ENCODE results near the gene DLG2.
"Not testable (repeated sequence)": the region's sequence is repeated elsewhere in the genome, so short reads cannot be mapped to it uniquely, and the experiment has no call there.

The DLG2 gene

GRCh38 chr11:85279267-85279666, 347.9 kb downstream of the DLG2 start:
- no peak for DNase-seq (ENCODE audit: extremely low read depth, low read depth)
- no peak for TF ChIP-seq CTCF (IDR thresholded peaks at IDR 0.05; ENCODE audit: low read depth, low read length)

GRCh38 chr11:85277693-85278092, 349.5 kb downstream of the DLG2 start:
- no peak for DNase-seq (ENCODE audit: extremely low read depth, low read depth)
- TF ChIP-seq CTCF (IDR thresholded peaks at IDR 0.05; ENCODE audit: low read depth, low read length): no peak

GRCh38 chr11:85276332-85276731, 350.8 kb downstream of the DLG2 start:
- no peak for DNase-seq (ENCODE audit: extremely low read depth, low read depth)
- TF ChIP-seq CTCF (IDR thresholded peaks at IDR 0.05; ENCODE audit: low read depth, low read length): no peak

GRCh38 chr11:85270315-85270714, 356.8 kb downstream of the DLG2 start:
- DNase-seq (ENCODE audit: extremely low read depth, low read depth): not testable (repeated sequence)

GRCh38 chr11:85269109-85269508, 358.0 kb downstream of the DLG2 start:
- no peak for TF ChIP-seq CTCF (IDR thresholded peaks at IDR 0.05; ENCODE audit: low read depth, low read length)
- DNase-seq (ENCODE audit: extremely low read depth, low read depth): no peak

- no peak for TF ChIP-seq CTCF (IDR thresholded peaks at IDR 0.05; ENCODE audit: low read depth, low read length)
- no peak for DNase-seq (ENCODE audit: extremely low read depth, low read depth)
Measured at GRCh38 chr11:85266646-85267045, 360.5 kb downstream of the DLG2 start.

- DNase-seq (ENCODE audit: extremely low read depth, low read depth): no peak
Measured at GRCh38 chr11:85263328-85263727, 363.8 kb downstream of the DLG2 start.

More at GRCh38 chr11:85263328-85263727, 363.8 kb downstream of the DLG2 start:
- no peak for TF ChIP-seq CTCF (IDR thresholded peaks at IDR 0.05; ENCODE audit: low read depth, low read length)
